Embryonic facial prominence (tissue), 1 donor: Measurements from ENCODE around the gene DHRS4.
"Not testable (repeated sequence)": the region's sequence is repeated elsewhere in the genome, so short reads cannot be mapped to it uniquely, and the experiment has no call there.

Experiments
- DNase-seq: peaks from one replicate; pipeline ENCODE4 v3.0.0-alpha.2; 2016; ENCODE audit errors: extremely low spot score

The DHRS4 gene

DNA sequence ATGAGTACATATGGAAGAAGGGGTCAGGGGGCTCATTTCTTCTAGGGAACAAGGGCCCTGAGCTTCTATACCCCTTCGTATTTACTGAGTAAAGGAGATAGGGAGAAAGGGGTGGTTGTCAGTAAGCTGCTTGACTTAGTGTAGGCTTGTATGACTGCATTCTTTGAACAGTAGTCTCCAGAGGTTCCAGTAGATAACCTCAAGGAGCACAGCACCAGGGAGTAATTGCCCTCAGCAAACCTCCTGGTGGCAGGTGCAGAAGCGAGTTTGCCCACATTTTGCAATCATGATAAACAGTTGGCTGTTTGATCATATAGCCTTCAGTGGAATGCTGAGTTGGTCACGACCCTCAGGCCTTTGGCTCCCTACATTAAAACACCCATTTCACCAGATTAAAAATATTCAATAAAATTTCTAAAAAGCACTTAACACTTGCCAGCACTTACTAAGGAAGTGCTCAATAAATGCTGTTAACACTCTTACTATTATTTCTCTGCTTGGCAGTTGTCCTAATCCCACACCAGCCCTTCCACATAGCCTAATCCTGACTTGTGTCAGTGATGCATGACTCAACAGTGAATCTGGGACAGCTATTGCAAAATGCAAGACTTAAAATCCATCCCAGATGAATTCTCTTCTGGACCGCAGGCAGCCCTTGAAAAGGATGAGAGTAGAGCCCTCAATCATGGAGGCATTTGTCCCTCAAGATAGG is 31.5 kb downstream of the DHRS4 start:
- no peak for DNase-seq

DNA sequence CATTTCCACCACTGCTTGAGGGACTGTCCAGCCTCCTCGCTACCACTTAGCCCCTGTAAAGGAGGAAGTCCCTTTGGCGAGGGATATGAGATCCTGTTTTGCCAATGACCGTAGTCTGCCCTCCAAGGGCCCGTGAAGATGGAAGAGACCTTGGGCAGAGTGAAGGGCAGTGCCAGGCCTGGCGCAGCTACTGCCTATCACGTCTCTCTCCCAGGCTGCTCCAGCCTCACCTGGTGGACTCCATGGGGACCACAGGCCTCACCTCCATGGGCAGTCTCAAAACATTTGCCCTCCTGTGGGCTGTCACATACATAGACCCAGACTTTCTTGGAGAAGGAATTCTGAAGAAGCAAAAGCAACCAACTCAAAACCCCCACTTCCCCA is 34.6 kb downstream of the DHRS4 start:
- DNase-seq, result not testable (repeated sequence)

DNA sequence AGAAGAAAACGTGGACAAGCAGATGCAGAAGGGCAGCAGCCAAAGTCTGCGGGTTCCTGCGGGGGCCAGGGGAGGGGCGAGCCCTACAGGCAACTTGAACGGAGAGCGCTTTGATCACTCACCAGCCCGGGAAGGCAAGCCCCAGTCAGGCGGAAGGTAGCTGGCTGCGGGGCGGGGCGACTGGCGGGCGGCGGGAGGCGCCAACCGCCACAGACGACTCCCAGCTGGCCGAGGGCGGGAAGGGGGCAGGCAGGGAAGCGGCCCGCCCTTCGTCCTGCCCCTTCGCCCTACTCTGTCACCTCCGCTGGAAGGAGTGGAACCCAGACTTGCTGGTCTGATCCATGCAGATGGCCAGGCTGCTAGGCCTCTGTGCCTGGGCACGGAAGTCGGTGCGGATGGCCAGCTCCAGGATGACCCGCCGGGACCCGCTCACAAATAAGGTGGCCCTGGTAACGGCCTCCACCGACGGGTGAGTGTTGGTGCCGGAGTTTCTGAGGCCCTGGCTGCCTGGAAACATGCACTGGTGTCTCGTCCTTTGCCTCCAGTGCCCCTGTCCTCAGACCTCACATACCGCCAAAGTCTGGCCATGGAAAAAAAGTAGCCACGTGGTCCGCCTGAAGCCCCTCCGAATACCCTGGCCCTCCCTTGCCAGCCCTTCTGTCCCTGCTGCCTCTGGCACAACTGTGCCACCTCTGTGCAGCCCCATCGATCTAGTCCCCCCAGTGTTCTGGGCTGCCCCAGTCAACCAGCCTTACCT is 35.2 kb downstream of the DHRS4 start, which contains the start of gene DHRS4L2:
TSS of gene DHRS4L2 (plus strand) at position 323 of the 757 bp plus-strand sequence. CDS start at position 342, 19 bp downstream.
- DNase-seq, result not testable (repeated sequence)

DNA sequence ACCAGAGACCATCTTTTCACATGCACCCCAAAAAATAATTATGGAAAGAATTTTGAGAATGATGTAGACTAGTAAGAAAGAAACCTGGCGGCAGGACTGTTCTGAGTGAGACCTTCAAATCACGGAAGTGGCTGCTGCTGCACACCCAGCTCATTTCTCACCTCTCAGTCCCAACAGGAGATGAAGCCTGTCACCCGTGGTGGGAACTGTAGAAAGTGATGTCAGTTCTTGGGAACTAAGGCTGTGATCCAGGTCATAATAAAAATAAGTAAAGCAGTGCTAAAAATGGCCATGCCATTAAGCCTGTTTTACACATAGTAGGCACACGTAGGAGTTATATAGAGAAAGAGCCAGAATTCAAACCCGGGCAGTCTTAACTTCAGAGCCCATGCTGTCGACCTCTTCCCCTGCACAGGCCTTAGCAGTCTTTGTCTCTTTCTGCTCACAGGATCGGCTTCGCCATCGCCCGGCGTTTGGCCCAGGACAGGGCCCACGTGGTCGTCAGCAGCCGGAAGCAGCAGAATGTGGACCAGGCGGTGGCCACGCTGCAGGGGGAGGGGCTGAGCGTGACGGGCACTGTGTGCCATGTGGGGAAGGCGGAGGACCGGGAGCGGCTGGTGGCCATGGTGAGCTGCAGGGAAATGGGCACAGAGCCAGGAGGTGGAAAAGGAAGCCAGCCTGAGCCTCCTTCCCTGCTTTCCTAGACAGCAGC is 36.3 kb downstream of the DHRS4 start:
- DNase-seq, result not testable (repeated sequence)

DNA sequence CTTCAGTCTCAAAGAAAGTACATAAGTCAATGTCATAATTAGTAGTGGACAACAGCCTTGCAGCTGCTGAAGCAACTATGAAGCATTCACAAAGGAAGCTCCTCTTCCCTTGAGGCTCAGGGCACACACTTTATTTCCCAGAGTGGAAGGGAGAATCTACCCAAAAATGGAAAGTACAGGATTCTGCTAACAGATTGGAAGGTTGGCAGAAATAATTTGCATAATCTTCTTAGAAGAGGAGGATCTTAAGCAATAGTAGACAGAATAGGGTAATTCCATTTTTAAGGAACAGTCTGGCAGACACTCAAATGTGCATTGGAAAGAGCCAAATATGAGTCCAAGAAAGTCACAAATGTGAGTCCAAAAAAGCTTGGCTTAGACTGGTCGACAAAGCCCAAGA is 37.4 kb downstream of the DHRS4 start:
- DNase-seq, result not testable (repeated sequence)

DNA sequence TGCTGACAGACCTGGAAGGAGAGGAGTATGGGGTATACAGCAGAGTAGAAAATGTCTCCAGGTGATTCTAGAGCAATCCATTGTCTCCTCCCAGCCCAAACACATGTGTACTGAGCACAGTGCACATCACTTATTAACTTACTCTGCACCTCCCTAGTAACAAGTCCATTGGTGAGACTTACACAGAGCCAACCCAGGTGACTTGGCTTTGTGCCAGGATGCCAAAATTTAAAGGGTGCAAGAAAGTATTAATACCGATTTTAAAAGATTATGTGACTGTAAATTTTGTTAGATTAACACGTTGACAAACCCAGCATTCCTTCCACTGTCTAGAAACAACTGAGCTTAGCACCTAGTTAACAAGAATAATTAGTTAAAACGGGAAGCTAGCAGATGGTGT is 39.5 kb downstream of the DHRS4 start:
- DNase-seq, result not testable (repeated sequence)

DNA sequence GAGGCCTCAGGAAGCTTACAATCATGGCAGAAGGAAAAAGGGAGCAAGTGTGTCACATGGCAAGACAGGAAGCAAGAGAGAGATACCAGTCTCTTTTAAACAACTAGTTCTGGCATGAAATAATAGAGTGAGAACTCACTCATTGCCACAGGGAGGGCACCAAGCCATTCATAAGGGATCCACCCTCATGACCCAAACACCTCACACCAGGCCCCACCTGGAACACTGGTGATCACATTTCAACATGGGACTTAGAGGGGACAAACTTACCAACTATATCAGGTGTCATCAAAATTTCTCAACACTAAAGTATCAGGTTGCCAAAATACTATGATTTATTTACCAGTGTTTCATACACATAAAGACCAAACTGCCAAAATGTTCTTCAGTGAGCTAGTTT is 42.4 kb downstream of the DHRS4 start:
- not testable (repeated sequence) for DNase-seq

DNA sequence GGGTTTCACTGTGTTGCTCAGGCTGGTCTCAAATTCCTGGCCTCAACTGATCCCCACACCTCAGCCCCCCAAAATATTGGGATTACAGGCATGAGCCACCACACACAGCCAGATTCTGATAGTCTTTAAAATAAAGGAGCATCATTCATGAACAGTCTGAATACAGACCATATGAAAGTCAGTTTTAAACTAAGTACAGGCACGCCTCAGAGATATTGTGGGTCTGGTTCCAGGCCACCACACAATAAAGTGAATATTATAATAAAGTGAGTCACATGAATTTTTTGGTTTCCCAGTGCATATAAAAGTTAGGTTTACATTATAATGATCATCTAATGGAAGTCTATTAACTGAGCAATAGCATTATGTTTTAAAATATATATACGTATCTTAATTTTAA is 43.3 kb downstream of the DHRS4 start:
- not testable (repeated sequence) for DNase-seq

DNA sequence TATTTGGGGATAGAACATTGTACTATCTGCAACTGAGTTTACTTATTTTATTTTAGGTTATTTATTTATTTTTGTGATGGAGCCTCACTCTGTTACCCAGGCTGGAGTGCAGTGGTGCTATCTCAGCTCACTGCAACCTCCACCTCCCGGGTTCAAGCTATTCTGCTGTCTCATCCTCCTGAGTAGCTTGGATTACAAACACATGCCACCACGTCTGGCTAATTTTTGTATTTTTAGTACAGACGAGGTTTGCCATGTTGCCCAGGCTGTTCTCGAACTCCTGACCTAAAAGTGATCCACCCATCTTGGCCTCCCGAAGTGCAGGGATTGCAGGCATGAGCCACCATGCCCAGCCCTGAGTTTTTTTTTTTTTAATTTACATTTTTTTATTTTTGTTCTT is 46.1 kb downstream of the DHRS4 start:
- not testable (repeated sequence) for DNase-seq

DNA sequence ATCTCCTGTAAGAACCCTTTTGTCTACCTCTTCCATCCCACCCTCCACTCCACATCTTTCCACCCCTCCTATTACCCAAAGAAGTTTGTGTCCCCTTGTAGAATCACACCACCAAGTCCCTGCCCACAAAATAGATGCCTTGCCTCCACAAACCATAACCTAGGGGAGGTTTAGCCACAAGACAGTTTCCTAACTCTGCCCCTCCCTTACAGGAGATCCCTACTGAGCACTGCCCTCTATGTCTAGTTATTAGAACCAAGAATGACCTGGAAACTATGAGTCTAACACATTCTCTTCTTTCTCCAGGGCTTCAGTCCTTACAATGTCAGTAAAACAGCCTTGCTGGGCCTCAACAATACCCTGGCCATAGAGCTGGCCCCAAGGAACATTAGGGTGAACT is 47.5 kb downstream of the DHRS4 start:
- DNase-seq, result not testable (repeated sequence)

DNA sequence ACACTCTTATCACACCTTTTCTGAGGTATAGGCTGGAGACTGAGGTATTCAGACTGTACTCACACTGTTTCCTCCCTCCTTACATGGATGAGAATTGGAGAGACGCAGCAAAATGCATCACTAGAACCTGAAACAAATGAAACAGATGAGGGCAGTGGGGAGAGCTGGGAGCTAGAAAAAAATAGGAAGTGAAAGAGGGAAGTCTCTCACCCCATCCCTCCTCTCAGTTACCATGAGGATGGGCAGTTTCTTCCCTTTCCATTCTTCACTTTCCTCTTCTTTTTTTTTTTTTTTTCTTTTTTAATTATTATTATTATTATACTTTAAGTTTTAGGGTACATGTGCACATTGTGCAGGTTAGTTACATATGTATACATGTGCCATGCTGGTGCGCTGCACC is 48.1 kb downstream of the DHRS4 start:
- DNase-seq, result not testable (repeated sequence)

DNA sequence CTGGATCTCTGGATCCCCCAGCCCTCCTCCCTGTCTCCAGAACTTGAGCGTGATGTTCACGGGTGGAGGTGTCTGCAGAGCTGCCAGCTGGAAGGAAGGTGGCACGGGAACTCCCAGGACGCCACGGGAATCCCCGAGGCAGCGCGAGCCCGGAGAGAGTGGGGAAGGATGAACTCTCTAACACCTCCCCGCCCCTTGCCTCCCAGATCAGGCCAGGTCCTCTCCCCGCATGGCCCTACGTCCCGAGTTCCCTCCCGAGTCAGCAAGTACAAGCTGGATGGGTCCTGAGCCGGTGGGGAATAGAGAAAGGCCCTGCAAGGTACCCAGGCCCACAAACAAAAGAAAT is 52.9 kb downstream of the DHRS4 start:
- not testable (repeated sequence) for DNase-seq

DNA sequence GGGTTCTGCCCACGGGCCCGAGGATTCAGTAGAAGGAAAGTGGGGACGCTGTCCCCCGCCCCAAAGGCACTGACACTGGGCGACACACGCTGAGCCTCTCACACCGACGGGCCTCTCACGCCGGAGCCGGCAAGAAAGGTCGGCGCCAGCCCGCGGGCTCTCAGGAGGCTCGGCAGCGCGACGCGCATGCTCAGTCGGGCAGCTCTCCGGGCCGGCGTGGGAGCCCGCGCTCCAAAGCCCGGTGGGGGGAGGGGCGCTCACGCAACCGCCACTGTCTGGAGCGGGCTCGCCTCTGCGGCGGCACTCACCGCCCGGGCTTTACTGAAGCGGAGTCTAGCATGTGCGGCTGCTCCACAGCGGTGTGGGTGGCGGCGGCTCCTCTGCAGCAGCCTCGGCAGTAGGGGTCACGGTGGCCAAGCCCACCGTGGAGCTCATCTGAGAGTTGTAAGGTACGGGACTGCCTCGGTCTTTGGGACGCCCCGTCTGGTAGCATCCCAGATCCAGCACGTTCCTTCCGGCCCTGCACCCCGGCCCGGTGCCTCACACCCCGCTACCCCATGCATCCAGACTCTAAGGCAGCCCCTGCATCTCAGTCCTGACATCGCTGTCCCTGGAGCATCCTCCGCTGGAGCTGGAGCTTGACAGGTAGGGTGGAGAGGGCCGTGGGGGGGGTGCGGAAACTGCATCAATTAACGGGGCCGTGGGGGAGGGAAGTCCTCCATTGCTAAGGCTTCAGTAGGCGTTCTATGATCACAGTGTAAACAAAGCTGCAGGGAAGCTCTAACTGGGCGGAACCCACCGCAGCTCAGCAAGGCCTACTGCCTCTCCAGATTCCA is 53.5 kb downstream of the DHRS4 start:
- not testable (repeated sequence) for DNase-seq

DNA sequence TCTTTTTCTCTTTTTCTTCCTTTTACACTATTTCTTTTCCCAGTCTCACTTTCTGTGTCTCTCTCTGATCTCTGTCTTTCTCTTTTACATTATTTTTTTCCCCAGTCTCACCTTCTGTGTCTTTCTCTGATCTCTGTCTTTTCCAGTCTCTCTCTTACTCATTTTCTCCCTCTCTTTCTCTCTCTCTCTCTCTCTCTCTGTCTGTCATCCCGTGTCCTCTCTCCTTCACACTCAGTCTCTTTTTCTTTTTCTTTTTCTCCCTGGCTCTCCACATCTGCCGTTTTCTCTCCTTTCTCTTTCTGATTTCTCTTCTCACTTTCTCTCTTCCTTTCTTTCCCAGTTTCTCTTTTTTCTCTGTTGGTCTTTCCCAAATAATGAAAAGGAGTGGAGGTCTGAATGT is 57.5 kb downstream of the DHRS4 start:
- no peak for DNase-seq

DNA sequence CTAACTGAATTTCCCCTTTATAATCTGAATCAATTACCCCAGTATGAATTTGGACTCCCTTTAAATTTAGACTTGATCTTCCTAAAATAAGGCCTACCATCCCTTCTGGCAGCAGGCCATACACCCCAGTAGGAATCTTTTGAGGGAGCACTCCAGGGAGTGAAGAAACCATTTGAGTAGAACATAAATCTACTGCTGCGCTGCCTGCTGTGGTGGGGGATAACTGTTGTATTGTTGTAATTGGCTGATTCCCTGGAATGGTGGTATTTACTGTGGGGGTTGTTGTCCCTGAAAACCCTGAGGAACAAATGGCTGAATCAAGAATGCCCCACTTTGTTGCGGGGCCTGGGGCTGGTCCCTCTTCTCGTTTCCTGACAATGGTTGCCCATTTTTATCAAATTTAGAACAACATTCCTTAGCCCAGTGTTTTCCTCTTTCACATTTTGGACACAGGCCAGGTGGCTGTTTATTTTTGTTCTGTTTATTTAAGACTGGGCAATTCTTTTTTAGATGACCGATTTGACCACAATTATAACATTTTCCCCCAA is 59.2 kb downstream of the DHRS4 start:
- DNase-seq, result not testable (repeated sequence)

DNA sequence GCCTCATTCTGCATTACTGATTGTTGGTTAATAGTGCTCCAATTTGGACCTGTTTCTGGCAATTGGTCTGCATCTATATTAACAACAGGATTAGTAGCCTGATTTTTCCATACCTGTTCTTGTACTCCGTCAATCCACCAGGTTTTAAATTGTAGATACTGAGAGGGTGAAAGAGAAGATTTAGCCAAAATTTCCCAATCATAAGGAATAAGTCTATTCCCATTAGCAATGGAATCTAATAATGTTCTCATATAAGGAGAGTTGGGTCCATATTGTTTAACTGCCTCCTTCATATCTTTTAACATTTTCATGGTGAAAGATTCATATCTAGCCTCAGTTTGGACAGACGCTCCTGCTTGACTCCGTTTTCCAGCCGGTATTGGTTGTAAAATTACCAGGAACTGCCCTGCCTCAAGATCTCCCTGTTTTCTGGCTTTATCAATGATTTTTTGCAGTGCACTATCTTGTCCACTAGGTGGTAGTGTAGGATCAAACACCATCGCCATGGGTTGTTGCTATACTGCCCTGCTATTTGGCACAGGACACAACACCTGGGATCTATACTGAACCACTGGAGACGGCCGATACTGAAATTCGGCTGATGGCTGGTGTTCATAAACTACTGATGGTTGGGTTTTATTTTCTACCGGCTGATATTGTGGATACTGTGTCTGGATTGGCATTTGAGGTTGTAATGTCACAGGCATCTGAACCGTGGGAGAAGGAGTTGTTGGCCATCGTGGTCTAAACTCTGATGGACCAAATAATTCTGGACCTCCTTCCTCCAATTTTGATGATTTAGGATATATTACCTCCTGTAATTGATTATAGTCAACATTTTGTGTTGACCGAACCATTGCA is 60.3 kb downstream of the DHRS4 start:
- no peak for DNase-seq

DNA sequence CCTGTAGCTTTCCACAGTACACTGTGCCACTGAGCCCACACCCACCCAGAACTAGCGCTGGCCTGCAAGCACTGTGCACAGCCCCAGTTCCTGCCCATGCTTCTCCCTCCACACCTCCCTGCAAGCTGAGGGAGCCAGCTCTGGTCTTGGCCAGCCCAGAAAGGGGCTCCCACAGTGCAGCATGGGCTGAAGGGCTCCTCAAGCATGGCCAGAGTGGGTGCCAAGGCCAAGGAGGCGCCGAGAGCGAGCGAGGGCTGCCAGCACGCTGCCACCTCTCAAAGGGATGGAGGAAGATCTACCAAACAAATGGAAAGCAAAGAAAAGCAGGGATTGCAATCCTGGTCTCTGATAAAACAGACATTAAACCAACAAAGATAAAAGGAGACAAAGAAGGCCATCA is 62.2 kb downstream of the DHRS4 start:
- not testable (repeated sequence) for DNase-seq
